ENCODE measurements around the gene PIEZO2.

DNA sequence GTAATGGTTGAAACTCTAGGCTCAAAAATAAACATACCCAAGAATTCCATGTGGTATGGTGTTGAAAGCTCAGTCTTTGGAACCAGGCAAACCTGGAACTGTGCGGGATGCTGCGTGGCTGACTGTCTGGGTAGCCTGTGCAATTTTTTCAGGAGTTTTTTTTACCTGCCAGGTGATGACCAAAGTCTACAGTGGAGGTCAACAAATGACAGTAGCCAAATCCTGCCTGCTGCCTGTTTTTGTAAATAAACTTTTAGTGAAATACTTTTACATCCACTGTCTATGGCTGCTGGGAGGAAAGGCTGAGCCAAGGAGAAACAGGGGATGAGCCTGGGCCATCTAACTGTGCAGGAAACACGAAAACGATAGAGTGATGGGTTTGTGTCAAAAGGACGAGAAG is 240.6 kb downstream of the PIEZO2 start:
- TF ChIP-seq ZNF274 (IDR thresholded peaks at IDR 0.05; ENCODE audit: low read depth, low read length) (no peak), YY1 (IDR thresholded peaks at IDR 0.05; ENCODE audit: insufficient read depth, insufficient read length) (no peak)

Measured in NT2/D1 (cell line).